Islet of Langerhans (tissue), 1 donor: Measurements from ENCODE around the gene CD63.

Experiments
- FAIRE-seq: peaks from one replicate; lab custom pipeline; 2011; peaks lifted over from hg19 to GRCh38; lab: Jason Lieb, UNC

Gene CD63

GRCh38 chr12:55720894-55721444 lies 7.8 kb downstream of the CD63 start:
- FAIRE-seq, result no peak

DNA sequence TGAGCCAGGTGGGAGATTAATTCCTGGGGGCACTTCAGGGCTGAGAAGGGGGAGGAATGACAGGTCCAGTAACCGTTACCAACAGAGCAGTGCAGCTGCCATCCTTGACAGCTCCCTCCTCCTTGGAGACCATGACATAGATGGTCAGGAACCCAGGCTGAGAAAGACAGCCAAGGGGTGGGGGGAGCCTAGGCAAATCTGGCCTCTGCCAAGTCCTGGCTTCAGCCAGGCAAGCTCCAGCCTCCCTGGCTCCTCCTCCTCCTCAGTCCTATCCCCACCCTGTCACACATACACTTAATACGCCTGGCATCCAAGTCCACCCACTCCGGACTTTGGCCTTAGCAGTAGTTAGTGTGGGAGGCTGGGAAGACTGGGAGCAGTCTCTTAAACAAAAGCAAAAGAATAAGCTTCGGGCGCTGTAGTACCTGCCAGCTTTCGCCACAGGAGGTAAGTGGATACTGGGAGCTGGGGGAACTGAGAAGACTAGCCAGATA lies 8.7 kb downstream of the CD63 start, which contains the start of gene RDH5:
RDH5 (plus strand) TSS at position 323 of the 494 bp plus-strand sequence. CDS start 792 bp downstream, outside the sequence.
- FAIRE-seq, result no peak

DNA sequence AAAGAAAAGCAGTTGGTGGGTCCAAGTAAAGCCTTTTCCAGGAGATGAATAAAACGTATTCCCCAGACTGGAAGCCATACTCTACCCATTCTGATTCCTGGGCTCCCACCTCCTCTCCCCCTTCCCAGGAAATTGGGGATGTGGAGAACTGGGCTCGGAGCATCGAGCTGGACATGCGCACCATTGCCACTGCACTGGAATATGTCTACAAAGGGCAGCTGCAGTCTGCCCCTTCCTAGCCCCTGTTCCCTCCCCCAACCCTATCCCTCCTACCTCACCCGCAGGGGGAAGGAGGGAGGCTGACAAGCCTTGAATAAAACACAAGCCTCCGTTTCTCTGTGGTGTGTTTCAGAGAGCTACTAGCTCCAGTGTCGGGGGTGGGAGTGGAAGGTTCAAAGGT lies 9.4 kb downstream of the CD63 start:
- FAIRE-seq, result no peak

DNA sequence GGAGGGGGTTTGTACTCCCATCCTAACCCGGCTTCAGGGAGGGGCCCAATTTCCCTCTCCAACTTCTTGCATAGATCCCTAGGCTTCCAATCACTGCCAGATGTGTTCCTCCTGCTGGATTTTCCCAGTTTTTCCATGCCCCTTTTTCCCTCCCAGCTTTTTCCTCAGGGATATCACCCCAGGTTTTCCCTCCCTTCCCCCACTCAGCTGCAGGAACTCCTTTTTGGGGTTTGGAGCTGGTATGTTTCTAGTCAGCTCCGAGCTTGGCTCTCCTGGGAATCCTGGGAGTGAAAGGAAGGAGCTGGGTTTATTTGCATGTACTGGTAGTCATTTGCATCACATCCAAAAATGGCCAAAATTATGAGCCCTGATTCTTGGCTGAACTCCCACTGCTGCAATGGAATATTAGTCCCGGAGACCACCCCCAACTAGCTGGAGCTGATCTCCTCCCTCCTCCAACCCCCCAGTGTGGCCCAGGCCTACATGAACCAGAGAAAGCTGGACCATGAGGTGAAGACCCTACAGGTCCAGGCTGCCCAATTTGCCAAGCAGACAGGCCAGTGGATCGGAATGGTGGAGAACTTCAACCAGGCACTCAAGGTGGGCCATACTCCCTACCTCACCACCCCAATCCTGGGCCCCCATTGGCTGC lies 10.1 kb downstream of the CD63 start:
- no peak for FAIRE-seq

GRCh38 chr12:55718015-55718414 lies 10.8 kb downstream of the CD63 start:
- no peak for FAIRE-seq

GRCh38 chr12:55717011-55718007 lies 11.5 kb downstream of the CD63 start:
- no peak for FAIRE-seq

DNA sequence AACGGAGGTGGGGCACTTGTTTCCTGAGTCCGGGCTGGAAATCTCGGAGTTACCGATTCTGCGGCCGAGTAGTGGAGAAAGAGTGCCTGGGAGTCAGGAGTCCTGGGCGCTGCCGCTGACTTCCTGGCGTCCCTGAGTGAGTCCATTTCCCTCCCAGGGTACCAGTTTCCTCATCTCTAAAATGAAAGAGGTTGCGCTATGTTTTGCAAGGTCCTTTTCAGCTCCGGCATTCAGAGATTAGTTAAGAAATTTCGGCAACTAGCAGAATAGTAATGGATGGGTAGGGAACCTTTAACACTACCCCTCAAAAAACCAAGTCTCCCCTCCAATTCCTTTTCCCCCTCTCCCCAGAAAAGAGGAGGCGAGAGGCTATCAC lies 12.2 kb downstream of the CD63 start:
- FAIRE-seq, result no peak

- no peak for FAIRE-seq
Observed at GRCh38 chr12:55715833-55716581, 12.8 kb downstream of the CD63 start, which contains the start of gene BLOC1S1. Gene BLOC1S1, plus strand, starts transcription at chr12:55716046. Its CDS starts 6 bp downstream, at chr12:55716052.

DNA sequence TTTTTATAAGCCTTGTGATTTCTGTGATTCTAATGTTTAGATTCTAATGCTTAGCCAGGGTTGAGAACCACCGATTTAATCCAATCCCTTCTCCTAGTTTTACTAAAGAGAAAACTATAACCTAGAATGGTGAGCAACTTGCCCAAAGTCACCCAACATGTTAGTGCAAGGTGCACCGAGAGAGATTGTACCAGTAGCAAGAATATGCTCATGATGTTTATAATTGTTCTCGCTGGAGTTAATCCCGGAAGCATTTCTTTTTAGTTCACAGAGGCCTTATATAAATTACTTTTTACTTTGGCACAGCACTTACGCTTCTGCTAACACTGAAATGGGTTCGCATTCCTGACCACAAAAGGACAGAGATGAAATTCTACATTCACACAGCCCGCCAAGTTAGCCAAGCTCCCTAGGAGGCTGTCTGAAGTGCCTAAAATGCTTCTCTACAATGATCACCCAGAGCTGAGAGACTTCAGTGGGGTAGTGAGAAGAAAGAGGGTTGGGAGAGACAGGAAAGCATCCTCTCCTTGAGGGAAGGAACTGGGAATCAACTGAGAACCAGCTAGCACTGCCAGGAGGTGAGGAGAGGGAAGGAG lies 13.5 kb downstream of the CD63 start:
- no peak for FAIRE-seq

- FAIRE-seq, result no peak
Observed at GRCh38 chr12:55713721-55714120, 15.1 kb downstream of the CD63 start.

- no peak for FAIRE-seq
Observed at GRCh38 chr12:55712700-55713415, 16.0 kb downstream of the CD63 start.

GRCh38 chr12:55711786-55712553 lies 16.8 kb downstream of the CD63 start:
- no peak for FAIRE-seq

GRCh38 chr12:55708695-55709233 lies 20.0 kb downstream of the CD63 start:
- no peak for FAIRE-seq

DNA sequence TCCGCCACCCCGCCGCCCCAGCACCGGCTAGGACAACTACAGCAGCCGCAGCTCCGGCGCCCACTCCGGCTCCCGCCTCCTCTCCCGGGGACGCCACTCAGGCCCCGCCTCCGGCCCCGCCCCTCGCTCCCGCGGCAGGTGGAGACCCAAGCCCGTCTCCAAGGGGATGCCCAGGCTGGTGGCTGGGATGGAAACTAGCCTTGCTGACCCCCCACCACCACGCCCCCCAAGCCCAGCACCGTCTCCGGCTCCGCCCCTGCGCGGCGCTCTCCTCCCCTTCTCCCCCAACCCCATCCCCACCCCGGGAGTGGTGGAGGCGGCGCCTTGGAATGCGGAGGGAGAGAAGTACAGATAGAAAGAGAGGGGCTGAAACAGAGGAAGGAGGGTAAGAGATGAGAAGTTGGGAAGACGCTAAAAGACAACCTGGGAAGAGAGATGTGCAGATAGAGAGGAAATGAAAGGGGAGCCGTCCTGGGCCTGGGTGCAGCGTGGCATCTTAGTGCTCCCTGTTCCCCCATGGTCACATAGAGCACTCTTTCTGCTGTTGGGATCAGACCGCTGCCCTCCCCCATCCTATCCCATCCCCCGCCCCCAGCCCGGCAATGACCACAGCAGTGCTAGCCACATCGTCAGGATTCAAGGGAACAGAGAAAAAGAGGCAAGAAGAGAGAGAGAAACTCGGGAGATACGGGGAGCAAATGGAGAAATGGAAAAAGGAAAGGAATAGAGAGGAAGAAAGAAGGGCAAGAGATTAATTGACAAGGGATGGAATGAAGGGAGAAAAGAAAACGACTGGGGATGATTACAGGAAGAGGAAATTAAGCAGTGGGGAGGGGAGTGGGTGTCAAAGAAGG lies 20.7 kb downstream of the CD63 start, which contains the start of gene ITGA7:
ITGA7 (minus strand) TSS at position 64 of the 854 bp plus-strand sequence. CDS start 222 bp downstream, outside the sequence.
- FAIRE-seq, result no peak

- no peak for FAIRE-seq
Observed at GRCh38 chr12:55707219-55707671, 21.6 kb downstream of the CD63 start.

DNA sequence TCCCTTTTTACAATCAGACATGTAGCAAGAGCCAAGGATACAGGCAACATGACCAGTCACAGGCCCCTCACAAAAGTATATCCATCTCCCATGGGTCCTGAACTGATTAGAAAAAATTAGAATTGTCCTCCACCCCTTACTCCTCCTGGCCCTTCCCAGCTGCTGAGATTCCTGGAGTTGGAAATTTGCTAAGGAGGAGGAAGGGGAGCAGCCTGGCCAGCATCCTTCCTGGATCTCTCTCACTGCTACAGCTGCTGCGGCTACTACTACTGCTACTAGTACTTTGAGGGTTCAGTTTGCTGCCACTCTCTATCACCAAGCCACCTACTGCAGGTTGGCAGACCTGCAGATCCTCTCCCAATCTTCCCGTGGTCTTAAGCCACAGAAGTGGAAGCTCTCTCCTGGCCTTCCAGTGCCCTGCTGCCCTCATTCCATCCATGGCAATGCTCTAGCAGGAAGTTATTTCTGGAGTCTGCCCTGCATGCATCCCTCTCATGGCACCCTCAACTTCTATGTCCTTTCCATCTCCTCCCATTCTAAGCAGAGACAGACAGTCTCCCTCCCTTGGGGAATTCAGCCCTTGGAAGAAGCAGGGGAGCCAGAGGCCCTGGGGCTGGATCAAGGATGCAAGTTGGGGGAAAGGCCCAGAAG lies 22.1 kb downstream of the CD63 start:
- no peak for FAIRE-seq

- no peak for FAIRE-seq
Observed at GRCh38 chr12:55705782-55706402, 22.9 kb downstream of the CD63 start.
